Ovary (tissue), 9 donors: ENCODE data around the gene GABBR2. TPM values are rescaled to one million over a fixed set of nuclear protein-coding genes. Genes with fewer than 3 reads are reported as not detected.

Source experiments
- DNase-seq, 5 donors: peaks; one replicate each; pipeline ENCODE4 v3.0.0-alpha.2; 2019 to 2020
- H3K27ac ChIP-seq, 2 donors: fragments of 200-600 bp; one replicate each; pipeline versions ENCODE4 v1.5.1 to v1.8.0; 2019 to 2022
- H3K27me3 ChIP-seq: fragments of 200-600 bp; one replicate; pipeline ENCODE4 v1.8.0; 2022
- H3K36me3 ChIP-seq: fragments of 200-600 bp; sonication (generic); one replicate; pipeline ENCODE4 v1.5.1; 2019
- H3K4me1 ChIP-seq: one replicate; pipeline ENCODE4 v1.8.1; 2013; ENCODE audit warnings: mild to moderate bottlenecking, moderate library complexity; ENCODE audit not compliant: insufficient read depth
- H3K4me3 ChIP-seq: fragments of 200-600 bp; sonication (generic); one replicate; pipeline ENCODE4 v1.5.1; 2017
- H3K9me3 ChIP-seq, 2 donors: fragments of 200-600 bp in 1 of 2; sonication (generic) in 1 of 2; one replicate each; pipeline versions ENCODE4 v1.5.1 to v1.8.1; 2013 to 2019; ENCODE audit warnings: mild to moderate bottlenecking in 1 of 2, moderate library complexity in 1 of 2
- EP300 ChIP-seq: sonication (generic); formaldehyde crosslinking; IDR thresholded peaks from one replicate; pipeline ENCODE4 v1.6.1; 2017; ENCODE audit warnings: antibody characterized with exemption
- POLR2A ChIP-seq: fragments of 450-650 bp; IDR thresholded peaks from one replicate; pipeline ENCODE4 v1.6.1; 2017; ENCODE audit warnings: antibody characterized with exemption, mild to moderate bottlenecking, moderate library complexity
- WGBS, 3 donors: extraction: QIAGEN DNeasy Blood & Tissue Kit in 1 of 3; methylation state at CpG; one replicate each; pipeline versions ENCODE4 v1.1.5 to v1.1.7; 2013 to 2017; 5-methylcytosine and 5-hydroxymethylcytosine counted together
- intact Hi-C, 4 donors: fragments of 100-400 bp; cut with DNase I; formaldehyde crosslinking; loops; one replicate each; pipeline versions ENCODE4 v1.11.0 to v1.15.1; 2022 to 2023
- polyA plus RNA-seq, 2 donors: library from polyadenylated mRNA; stranded (reverse); fragments of 200-250 nt in 1 of 2; fragments of 350-450 nt in 1 of 2; fragmentation: Illumina TruSeq in 1 of 2; extraction: RNeasy Lipid Tissue Mini Kit (QIAGEN cat#74804) in 1 of 2; gene quantifications; one replicate each; pipeline ENCODE4 v1.2.3, GENCODE V29; 2013 to 2014
- total RNA-seq, 7 donors: library from RNA; depleted of rRNA in 2 of 7; stranded (reverse); fragments of >200 nt in 2 of 7; fragmentation: NEBNext Ultra II Directional in 3 of 7; extraction: Animal tissue kit (Norgen Biotek cat#: 25700) in 3 of 7; gene quantifications; one replicate each; pipeline versions ENCODE4 v1.1.0 to v1.2.4, GENCODE V29; 2016 to 2023
- TF ChIP-seq, protein P1 (sequence below), 3 donors: fragments of 450-650 bp in 2 of 3; fragments of 200-600 bp in 1 of 3; IDR thresholded peaks; one replicate each; pipeline versions ENCODE4 v1.5.1 to v1.8.0; 2016 to 2022; ENCODE audit warnings: antibody characterized with exemption in 3 of 3, mild to moderate bottlenecking in 1 of 3
- donor health status: DM: no; HTN: no; CAD: no; lungs with moderate emphysema.
- donor health status: DM: no; HTN: no; CAD: no.
- donor health status: Bipolar disorder and iron deficiency.
- donor health status: DM: yes; HTN: yes; CAD: no.
- donor health status: DM: no; HTN: no; CAD: no.
- donor health status: DM: yes; HTN: yes; CAD: no.

The GABBR2 gene
- total and polyA plus RNA-seq, 9 donors = 0.05 to 0.30 (median 0.22) TPM; not detected in 6

DNA sequence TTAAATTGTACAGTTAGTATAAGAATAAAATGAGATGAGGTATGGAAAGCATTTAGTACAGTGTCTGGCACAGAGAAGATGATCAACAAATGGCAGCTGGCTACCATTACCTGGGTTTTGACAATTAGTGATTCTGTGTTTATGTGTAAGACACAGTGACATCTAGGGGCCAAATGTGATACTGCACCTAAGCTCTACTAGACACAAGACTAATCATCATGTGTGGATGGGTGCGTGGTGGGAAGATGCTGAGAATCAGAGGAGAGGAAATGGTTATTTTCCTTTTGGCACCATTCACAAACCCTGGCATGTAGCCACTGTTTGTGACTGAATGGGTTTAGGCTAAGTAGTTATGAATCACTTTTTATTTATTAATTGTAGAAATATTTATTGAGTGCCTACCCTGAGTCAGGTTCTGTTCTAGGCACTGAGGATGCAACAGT, 343.5 kb downstream of the GABBR2 start:
- WGBS, 3 donors = 88 to 94% (median 91%) methylated on average over 1 of the region's 1 CpG
- H3K4me3 ChIP-seq = no peak overlapping the region
- H3K27ac ChIP-seq = no peak overlapping the region
- no peaks in the 10 kb centered on the region for H3K36me3 ChIP-seq
- no peaks in the 10 kb centered on the region for H3K9me3 ChIP-seq
- H3K4me1 ChIP-seq = no peaks in the 10 kb centered on the region
- H3K27me3 ChIP-seq = no peaks in the 10 kb centered on the region
- no peak for TF ChIP-seq EP300
- intact Hi-C loops = no loop called here
- DNase-seq = no peak

DNA sequence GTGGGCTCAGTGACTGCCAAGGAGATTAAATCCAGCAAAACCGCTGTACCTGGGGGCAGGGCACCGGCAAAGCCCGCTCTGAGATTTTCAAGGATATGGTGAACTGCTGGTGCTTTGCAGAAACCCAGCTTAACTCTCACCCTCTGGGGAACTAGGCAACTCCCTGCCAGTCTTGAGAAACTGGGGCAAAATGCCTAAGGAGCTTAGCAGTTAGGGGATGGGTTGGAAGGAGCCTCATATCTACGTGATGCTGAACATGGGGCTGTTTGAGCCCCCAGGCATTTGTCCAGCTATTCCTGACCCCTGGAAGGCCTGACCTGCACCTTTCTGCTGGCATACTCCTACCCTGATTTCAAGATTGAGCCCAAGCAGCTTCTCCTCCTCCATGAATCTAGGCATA, 344.6 kb downstream of the GABBR2 start:
- TF ChIP-seq, protein P1, sequence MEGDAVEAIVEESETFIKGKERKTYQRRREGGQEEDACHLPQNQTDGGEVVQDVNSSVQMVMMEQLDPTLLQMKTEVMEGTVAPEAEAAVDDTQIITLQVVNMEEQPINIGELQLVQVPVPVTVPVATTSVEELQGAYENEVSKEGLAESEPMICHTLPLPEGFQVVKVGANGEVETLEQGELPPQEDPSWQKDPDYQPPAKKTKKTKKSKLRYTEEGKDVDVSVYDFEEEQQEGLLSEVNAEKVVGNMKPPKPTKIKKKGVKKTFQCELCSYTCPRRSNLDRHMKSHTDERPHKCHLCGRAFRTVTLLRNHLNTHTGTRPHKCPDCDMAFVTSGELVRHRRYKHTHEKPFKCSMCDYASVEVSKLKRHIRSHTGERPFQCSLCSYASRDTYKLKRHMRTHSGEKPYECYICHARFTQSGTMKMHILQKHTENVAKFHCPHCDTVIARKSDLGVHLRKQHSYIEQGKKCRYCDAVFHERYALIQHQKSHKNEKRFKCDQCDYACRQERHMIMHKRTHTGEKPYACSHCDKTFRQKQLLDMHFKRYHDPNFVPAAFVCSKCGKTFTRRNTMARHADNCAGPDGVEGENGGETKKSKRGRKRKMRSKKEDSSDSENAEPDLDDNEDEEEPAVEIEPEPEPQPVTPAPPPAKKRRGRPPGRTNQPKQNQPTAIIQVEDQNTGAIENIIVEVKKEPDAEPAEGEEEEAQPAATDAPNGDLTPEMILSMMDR (IDR thresholded peaks at IDR 0.05) = no peak
- TF ChIP-seq POLR2A = no peak
- no peak for TF ChIP-seq EP300
- no peak overlapping the region for H3K4me3 ChIP-seq
- no peaks in the 10 kb centered on the region for H3K9me3 ChIP-seq
- H3K27me3 ChIP-seq = no peaks in the 10 kb centered on the region
- no peak for DNase-seq
- 61 to 73% (median 62%) methylated on average over 4 of the region's 4 CpGs for WGBS, 3 donors
- H3K36me3 ChIP-seq = no peaks in the 10 kb centered on the region
- H3K4me1 ChIP-seq = no peaks in the 10 kb centered on the region
- no peak overlapping the region for H3K27ac ChIP-seq
- intact Hi-C loops = no loop called here

DNA sequence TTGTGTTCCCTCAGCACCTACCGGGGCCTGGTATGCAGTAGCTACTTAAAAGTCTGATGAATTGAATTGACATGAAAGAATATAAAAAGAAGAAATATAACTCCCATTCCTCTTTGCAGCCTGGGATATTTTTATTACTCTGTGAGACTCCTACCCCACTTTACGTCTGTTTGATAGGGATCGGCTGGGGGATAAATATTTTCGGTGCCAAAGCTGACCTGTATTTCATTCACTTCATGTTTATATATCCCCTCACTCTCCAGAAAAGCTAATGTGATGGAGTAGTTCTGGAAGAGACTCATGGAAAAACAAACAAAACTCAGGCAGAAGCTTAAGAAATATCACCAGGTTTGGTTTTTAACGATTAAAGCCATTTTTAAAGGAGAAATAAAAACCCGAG, 345.1 kb downstream of the GABBR2 start:
- no peak for DNase-seq
- TF ChIP-seq EP300 = no peak
- TF ChIP-seq, protein P1 (IDR thresholded peaks at IDR 0.05) = no peak
- TF ChIP-seq POLR2A = no peak
- no peak overlapping the region for H3K27ac ChIP-seq
- intact Hi-C loops = no loop called here
- H3K4me1 ChIP-seq = no peaks in the 10 kb centered on the region
- 14 to 15% (median 15%) methylated on average over 6 of the region's 6 CpGs for WGBS, 3 donors
- no peak overlapping the region for H3K4me3 ChIP-seq
- no peaks in the 10 kb centered on the region for H3K27me3 ChIP-seq
- no peaks in the 10 kb centered on the region for H3K36me3 ChIP-seq
- no peaks in the 10 kb centered on the region for H3K9me3 ChIP-seq

DNA sequence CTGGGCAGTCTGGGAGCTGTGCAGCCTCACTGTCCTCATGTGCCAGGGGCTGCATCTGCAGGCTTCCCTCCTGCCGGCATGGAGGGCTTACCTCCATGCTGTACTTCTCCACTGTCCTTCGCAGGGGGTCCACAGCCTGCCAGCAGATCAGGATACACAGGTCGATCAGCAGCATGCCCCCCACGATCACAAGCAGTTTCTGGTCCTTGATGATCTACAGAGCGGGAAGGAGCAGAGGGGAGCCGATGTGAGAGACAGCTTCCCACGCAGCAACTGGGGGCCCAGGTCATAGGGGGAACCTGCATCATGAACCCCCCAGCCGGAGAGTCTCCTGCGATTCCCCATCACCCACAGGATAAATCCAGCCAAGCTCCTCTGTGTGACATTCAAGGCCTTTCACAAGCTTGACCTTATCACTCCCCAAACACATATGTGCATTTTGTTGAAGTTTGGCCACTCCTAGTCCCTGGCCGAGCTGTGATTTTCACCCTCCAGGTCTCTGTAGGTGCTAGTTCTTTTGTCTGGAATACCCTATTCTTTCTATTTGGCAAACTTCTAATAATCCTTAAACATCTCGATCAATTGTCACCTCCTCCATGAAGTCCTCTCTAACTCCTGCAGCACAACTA, 346.0 kb downstream of the GABBR2 start:
- Histone ChIP-seq H3K4me3 (no peak overlapping the region), H3K27me3 (no peaks in the 10 kb centered on the region), H3K9me3 (no peaks in the 10 kb centered on the region), H3K27ac (no peak overlapping the region), H3K36me3 (no peaks in the 10 kb centered on the region), H3K4me1 (no peaks in the 10 kb centered on the region)
- DNase-seq = no peak
- intact Hi-C loops = no loop called here
- 63 to 77% (median 66%) methylated on average over 11 of the region's 11 CpGs for WGBS, 3 donors
- TF ChIP-seq, protein P1 (IDR thresholded peaks at IDR 0.05) = no peak
- TF ChIP-seq EP300 (no peak), POLR2A (no peak)

DNA sequence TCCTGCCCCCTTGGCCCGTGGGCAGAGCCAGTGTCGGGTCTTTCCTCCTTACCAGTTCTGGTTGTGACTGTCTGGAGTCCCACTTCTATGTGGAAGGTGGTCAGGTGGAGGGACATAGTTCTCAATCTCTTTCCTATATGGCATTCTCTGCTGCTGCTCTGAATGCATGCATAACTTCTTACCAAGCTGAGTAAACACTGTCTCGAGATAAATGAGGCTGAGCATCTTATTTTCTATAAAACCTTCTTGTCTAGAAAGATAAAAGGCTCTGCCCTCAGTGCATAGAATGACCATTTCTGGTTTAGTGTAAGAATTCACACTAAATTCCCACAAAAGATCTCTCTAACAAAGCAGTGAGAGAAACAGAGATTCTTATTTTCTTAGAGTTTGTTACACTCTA, 347.1 kb downstream of the GABBR2 start:
- 35 to 70% (median 54%) methylated on average over 3 of the region's 3 CpGs for WGBS, 3 donors
- intact Hi-C loops = no loop called here
- no peak overlapping the region for H3K4me3 ChIP-seq
- DNase-seq = no peak
- TF ChIP-seq POLR2A (no peak), EP300 (no peak)
- TF ChIP-seq, protein P1 (IDR thresholded peaks at IDR 0.05) = no peak
- H3K9me3 ChIP-seq = no peaks in the 10 kb centered on the region
- H3K4me1 ChIP-seq = no peaks in the 10 kb centered on the region
- H3K36me3 ChIP-seq = no peaks in the 10 kb centered on the region
- no peaks in the 10 kb centered on the region for H3K27me3 ChIP-seq
- H3K27ac ChIP-seq = no peak overlapping the region
